ENCODE measurements around the gene TXNL1.
A peak's percentile ranks its signal among the peaks of the same experiment; 100 is the strongest.
"Not testable (repeated sequence)": the region's sequence is repeated elsewhere in the genome, so short reads cannot be mapped to it uniquely, and the experiment has no call there.

The TXNL1 gene

DNA sequence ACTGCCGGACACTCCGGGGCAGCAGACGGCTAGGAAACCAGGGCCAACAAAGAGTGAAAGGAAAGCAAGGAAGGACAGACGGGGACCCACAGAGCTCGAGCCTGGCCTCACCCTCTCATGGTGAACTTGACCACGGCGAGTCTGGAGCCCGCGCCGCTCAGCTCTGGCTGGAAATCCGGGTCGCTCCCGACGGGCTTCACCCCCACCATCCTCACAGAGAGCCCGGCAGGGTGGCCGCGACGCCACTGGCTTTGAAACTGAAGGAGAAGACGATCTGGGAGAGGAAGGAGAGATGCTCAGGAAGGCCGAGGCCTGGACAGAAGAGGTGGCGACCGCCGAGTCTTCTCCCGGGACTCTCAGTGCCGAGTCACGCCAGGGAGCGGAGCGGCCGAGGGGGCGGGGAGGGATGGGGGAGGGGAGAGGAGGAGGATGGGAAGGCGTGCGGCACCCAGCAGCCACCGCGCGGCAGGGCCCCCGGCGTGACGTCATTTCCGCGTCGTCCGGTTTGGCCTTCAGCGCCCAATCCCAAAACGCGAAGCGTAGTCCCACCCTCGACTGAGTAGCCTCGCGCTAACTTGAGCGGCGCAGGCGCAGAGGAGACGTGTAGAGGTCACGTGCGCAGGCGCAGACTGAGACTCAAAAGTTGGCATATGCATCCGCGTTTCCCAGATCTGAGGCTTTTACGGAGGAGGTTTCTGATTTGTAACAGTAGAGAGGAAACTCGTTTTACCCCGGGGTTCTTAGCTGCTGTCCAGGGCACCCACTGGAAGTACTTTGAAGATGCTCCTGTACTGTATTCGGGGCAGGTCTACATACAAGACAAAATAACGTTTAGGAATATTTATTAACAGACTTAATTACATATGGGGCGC is at the start of gene TXNL1:
Gene TXNL1 (minus strand): TSS at position 361 of the 872 bp plus-strand sequence. CDS start 152 bp downstream, at position 209.
- peak within 1 kb of the TSS; percentile 96 for H3K4me3 ChIP-seq (ENCODE audit: low read depth, low read length)

DNA sequence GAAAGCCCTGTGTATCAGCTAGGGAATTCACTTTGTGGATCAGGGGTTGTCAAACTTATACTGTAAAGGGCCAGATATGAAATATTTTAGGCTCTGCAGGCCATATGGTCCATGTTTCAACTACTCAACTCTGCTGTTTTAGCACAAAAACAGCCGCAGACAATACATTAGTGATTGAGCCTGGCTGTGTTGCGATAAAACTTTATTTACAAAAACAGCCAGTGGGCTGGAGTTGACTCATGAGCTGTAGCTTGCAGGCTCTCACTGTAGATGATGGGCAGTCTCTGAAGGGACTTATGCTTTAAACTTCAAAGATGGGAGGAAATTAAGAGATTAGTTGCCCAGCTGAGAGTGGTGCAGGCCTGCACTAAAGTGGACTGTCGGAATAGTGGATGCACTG is 45.9 kb upstream of the TXNL1 start:
- no peak overlapping the region for H3K4me3 ChIP-seq (ENCODE audit: low read depth, low read length)

DNA sequence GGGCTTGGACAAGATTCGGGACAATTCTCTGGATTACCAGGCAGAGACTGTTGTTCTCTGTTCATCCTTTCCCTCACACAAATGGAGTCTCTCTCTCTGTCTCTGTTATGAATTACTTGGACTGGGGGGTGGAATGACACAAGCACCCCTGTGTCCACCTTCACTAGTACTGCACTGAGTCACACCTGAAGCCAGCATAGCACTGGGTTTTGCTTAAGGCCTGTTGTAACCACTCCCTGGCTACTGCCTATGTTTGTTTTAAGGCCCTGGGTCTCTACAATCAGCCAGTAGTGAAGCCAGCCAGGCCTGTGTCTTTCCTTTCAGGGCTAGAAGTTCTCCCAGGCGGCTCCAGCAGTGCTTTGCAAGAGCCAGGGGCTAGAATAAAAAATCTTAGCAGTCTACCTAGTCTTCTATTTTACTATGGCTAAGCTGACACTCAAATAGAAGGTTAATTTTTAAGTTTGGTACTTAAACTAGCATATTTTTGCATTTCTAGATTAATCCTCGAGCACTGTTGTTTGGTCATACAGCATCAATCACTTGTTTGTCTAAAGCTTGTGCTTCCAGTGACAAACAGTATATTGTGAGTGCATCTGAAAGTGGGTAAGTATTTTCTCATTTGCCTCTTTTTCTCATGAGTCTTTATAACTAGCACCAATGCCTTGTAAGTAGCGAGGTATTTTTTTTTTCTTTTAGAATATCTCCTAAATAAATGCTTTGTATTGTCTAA is 40.6 kb upstream of the TXNL1 start:
- no peak overlapping the region for H3K4me3 ChIP-seq (ENCODE audit: low read depth, low read length)

DNA sequence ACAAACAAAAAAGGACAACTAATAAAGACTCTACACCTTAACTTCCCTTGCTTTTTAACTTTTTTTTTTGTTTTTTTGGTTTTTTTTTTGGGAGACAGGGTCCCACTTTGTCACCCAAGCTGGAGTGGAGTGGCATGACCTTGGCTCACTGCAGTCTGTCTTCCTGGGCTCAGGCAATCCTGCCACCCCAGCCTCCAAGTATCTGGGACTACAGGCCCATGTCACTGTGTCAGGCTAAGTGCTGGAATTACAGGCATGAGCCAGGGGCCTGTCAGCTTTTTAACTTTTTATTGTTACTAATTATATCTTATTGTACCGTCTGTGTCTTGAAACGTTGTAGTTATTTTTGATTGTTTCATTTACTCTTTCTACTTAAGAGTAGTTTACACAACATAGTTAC is 38.2 kb upstream of the TXNL1 start:
- no peak overlapping the region for H3K4me3 ChIP-seq (ENCODE audit: low read depth, low read length)

DNA sequence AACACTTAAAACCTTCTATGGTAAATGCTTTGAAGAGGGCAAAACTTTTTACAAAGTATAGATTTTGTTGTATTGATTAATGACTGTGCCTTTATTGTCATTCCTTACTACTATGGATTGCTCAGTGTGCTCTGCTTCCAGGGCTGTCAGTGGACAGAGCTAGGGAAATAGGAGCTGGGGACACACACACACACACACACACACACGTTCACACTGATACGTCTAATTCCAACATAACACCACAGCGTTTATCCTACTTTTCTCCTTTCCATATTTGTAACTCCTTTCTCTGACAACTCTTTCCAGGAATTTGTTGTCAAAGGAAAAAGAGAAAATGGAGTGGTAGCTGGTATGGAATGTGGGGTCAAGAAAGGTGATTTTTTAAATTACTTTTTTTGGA is 34.6 kb upstream of the TXNL1 start:
- H3K4me3 ChIP-seq (ENCODE audit: low read depth, low read length): no peak overlapping the region

DNA sequence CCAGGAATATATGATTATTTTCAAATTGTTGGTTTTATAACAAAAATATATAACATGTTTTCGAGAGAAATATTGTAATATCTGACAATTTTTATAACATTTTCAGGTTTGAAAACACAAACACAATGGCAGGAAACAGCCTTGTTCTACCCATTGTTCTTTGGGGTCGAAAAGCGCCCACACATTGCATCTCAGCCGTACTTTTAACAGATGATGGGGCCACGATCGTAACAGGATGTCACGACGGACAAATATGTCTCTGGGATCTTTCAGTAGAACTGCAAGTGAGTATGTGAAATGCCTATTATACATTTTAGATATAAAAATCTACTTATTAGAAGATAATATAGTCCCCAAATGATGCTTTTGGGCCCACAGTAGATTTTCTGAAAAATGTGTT is 34.0 kb upstream of the TXNL1 start:
- H3K4me3 ChIP-seq (ENCODE audit: low read depth, low read length): no peak overlapping the region

DNA sequence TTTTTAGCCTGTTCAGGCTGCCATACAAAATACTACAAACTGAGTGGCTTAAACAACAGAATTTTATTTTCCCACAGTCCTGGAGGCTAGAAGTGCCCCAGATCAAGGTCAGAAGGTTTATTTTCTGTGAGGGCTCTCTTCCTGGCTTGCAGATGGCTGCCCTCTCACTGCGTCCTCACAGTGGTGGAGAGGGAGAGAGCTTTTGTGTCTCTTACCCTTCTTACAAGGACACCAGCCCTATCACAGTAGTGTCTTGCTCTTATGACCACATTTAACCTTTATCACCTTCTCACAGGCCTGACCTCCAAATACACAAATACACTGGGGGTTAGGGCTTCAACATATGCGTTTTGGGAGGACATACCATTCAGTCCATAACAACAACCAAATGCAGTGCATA is 24.5 kb upstream of the TXNL1 start:
- no peak overlapping the region for H3K4me3 ChIP-seq (ENCODE audit: low read depth, low read length)

DNA sequence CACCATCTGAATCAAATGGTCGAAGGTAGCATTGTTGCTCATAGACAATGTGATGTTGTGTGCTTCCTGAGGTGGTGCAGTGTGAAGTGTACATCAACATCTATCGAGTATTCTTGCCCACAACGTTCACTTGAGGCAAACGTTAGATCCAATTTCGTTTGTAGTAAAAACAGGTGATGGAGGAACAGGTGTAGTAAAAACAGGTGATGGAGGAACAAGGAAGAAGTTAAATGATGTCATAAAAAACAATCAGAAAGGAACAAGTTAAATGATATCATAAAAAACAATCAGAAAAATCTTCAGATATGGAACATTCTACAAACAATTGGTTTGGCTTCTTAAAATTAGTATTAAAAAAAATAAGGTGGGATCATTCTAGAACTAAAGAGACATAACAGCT is 24.1 kb upstream of the TXNL1 start:
- no peak overlapping the region for H3K4me3 ChIP-seq (ENCODE audit: low read depth, low read length)

DNA sequence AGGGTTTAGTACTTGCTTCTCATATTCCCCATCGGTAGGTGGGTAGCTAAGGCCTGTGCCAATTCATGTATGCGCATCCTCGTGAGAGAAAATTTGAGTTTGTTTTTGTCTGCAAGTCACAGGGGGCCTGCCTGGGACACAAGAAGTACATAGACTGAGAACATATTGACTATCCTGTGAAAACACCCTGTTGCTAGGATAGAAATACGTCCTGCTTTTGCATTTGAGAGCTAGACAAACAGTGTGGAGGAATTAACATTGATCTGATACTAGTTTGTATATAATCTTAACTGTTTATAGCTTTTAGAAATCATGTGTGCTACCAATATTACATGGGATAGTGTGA is 23.6 kb upstream of the TXNL1 start:
- H3K4me3 ChIP-seq (ENCODE audit: low read depth, low read length): no peak overlapping the region

DNA sequence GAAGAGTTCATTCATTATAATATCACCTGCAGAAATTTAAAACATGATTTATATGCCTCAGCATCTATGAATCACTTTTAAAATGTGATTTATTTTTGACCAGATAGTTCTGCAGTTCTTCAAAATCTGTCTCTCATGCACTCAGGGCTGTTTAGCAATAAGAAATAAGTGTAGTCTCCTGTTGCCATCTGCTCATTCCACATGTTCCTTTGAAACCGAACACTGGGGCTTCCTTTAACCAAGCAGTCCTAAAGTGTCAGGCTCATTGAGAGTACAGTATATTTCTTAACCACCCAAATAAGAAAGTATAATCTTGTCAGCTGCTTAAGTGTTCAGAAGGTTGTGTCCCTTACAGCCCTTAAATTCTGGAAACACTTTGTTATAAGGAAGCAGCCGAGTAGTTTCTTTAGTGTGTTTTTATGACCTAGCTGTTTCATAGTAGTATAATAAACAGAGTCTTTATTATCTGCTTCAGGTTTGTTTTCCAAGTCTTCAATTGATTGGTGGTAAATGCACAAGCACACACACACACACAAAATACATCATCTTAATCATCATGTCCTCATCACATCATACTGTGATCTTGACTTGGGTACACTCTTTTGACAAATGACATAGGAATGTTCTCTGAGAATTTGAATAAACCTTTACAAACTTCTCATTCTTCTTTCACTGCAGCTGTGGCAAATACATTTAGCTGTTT is 23.1 kb upstream of the TXNL1 start:
- no peak overlapping the region for H3K4me3 ChIP-seq (ENCODE audit: low read depth, low read length)

DNA sequence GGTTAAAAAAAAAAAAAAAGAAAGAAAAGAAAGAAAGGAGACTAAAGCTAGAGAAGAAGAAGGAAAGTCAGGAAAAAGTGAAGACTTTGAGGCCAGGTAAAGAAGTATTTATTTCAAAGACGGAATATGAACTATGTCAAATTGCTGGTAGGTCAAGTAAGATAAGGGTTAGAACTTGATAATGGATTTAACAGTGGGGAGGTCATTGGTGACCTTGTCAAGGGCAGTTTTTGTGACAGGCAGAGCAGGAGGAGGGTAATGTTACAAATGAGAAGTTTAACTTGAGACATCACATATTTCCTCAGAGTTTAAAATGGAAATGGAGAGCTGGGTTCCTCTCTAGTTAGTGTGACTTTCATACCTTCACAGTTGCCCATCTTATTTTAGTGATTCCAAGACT is 22.3 kb upstream of the TXNL1 start:
- no peak overlapping the region for H3K4me3 ChIP-seq (ENCODE audit: low read depth, low read length)

DNA sequence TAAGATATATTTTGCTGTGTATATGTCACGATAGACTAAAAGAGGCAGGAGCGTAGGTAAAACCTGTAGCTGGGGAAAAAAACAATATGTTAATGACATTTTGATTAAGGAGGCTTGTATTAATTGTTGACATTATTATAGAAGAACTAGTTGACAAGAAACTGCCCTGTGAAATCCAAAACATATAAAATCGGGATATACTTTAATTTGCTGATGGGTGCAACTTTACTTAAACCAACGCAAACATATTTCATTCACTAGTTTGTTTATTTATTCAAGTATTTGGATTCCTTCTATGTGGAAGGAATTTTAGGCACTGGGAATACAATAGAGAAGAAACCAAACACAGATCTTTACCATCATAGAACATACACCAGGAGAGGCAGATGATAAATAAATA is 20.7 kb upstream of the TXNL1 start:
- no peak overlapping the region for H3K4me3 ChIP-seq (ENCODE audit: low read depth, low read length)

DNA sequence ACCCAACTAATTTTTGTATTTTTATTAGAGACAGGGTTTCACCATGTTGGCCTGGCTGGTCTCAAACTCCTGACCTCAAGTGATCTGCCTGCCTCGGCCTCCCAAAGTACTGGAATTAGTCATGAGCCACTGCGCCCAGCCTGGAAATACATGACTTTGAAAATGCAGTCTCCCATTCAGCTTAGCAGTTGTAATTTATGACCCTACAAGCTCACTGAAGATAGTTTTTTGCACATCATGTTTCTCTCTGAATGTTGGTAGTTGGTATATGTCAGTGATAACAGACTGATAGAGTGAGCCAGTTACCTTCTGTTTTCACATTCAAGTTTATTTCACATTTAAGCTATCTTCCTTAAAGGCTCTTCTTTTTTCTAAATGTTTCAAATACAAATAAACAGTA is 19.9 kb upstream of the TXNL1 start:
- H3K4me3 ChIP-seq (ENCODE audit: low read depth, low read length): no peak overlapping the region

DNA sequence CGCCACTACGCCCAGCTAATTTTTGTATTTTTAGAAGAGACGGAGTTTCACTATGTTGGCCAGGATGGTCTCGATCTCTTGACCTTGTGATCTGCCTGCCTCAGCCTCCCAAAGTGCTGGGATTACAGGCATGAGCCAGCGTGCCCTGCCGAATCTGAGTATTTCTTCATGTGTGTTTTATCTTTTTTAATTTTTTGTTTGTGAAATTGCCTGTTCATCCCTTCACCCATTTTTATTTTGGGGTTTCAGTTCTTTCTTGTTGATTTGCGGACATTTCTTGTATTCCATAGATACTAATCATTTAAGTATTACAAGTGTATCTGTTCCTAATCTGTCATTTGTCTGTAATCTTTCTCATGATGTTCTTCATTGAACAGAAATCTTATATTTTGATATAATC is 15.9 kb upstream of the TXNL1 start:
- not testable (repeated sequence) for H3K4me3 ChIP-seq (ENCODE audit: low read depth, low read length)

DNA sequence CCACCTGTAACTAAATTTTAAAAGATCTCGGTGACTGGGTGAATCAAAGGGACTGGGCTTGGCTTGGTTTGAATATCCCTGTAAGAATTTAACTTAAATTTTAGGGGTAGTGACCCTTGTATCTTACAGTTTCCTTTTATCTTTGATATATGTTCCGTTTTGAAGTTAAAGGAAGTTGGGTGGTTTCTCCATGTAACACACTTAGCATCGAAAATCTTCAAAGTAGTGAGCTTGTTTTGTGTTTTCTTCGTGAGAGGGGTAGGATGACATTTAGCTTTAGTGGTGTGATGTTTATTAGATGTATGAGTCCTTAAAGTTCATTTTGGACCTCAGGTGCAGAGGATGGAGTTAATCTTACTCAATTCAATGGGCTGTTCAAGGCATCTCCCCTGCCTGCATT is 14.4 kb upstream of the TXNL1 start:
- no peak overlapping the region for H3K4me3 ChIP-seq (ENCODE audit: low read depth, low read length)

DNA sequence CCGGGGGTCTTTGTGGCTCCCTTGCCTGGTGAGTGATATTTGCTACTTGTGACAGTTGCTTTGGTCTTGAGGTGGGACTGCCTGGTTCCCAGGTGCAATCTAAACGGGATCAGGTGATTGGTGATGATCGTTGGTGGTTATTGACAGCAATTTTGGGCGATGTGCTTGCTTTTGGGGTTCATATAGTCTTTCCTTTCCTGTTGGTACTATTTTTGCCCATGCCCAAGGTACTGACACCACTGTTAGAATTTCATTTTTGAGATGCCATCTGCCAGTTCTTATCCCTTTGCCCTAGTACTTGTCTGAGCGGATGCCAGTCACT is 13.3 kb upstream of the TXNL1 start:
- peak overlapping the region; percentile 92 for H3K4me3 ChIP-seq (ENCODE audit: low read depth, low read length)

DNA sequence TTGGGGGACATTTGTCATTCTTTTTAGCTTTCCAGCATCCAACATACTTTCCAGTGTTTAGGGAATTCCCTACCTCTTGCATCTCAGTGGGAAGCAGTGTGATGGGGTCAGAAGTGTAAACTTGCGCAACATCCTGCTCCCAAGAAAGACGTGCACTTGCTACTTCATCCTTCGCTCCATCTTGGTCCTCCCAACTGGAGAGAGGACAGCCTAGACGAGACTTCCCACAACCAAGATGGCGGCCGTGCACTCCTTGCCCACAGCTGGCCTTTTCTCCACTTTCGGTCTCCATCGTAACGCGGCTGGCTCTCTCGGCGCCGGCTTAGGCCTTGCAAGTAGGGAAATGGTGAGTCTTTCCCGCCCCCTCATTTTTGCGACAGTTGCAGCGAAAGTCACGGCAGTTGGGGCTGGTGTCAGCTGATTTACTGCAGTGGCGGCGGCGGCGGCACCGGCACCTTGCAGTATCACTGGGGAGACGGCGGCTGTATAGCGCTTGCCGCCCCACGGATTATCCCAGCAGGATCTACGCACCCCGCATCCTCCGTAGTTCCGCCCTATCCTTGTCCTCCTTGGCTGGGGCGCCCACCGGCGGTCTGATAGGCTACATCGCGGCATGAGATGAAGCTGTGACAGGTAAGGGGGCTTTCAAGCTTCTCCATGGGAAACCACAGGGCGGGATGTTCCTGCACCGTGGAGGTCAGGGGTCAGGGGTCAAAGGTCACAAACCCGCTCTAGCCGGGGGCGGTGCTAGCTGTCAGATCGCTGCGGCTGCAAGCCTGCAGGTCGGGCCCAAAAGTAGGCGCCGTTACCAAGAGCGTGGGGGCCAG is 12.8 kb upstream of the TXNL1 start, which contains the start of gene WDR7:
Gene WDR7 (plus strand): TSS at position 416 of the 827 bp plus-strand sequence. CDS start 21,157 bp downstream, outside the sequence.
- peak within 1 kb of the TSS; percentile 92 for H3K4me3 ChIP-seq (ENCODE audit: low read depth, low read length)

DNA sequence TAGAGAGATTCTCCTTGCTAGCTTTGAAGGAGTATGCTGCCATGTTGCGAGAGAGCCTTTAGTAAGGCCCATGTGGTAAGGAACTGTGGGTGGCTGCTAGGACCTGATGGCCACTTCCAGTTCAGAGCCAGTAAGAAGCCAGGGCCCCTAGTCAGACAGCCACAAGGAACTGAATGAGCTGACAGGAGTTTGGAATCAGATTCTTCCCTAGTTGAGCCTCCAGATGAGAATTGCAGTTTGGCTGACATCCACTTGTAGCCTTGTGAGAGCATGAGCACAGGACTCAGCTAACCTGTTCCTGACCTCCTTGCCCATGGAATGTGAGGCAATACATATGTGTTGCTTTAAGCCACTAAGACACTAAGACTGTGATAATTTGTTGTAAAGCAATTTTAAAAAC is 11.6 kb upstream of the TXNL1 start:
- H3K4me3 ChIP-seq (ENCODE audit: low read depth, low read length): no peak overlapping the region

DNA sequence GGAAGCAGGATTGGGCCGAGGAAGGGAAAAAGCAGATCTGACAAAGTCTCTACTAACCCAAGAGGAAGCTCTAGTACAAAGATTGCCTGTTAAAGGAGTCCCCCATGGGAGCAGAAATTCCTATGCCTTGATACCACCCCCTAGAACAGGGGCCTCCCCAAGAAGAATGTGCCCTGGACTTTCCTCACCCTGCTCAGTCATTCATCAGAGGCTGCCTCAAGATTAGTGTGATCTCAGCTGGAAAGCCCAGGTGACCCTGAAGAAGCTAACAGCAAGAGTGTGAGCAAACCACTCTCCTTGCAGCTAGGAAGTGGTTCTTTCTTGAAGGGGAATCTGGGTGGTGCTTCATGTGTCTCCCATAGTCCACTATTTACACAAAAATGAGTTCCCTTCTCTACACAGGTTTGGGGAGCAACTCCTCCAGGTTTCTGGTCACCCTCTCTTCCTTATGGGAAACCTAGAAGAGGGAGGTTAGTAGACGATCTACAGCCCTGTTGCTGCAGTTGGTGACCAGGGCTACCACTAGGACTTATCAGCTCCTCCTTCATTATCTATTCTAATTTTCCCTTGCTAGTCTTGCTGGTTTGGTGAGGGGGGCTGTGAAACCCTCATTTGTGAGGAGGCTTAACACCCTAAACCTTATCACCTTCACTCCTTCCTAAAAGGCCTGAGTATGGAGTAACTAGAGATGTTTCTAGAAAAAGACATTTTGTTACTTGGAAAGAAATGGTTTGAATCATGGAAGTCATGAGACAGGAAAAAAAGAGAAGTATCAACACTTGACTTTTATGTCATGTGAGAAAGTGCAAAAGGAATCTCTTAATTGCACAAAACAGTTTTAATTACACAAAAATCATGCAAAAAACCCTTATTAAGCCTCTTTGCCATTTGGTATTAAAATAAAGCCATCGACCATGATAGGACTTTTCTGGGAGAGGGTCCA is 9.8 kb upstream of the TXNL1 start:
- H3K4me3 ChIP-seq (ENCODE audit: low read depth, low read length): no peak overlapping the region

DNA sequence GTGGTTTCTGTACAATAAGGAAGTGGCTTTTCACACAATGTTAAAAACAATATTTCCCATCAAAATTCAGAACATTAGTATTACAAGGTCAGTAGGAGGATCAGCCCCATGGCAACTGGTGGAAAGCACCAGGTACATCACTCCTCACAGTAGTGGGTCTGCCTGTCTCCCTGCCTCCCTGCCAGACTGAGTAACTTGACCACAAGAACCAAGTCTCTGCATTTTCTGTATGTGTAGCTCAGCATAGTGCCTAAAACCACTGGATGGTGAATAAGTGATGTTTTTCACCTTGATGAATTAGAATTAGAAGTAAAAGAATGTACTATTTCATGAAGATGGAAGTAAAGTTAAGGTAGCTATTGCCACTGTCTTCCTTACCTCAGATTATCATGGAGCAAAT is 8.7 kb upstream of the TXNL1 start:
- no peak overlapping the region for H3K4me3 ChIP-seq (ENCODE audit: low read depth, low read length)
